WTC11 (cell line): ENCODE measurements around the gene MBNL1.

Experiments used
- CTCF ChIP-seq: fragments of 200-600 bp; IDR thresholded peaks from 2 replicates; pipeline ENCODE4 v1.8.0; 2022; ENCODE audit warnings: antibody characterized with exemption
- E2F4 ChIP-seq: sonication (generic); formaldehyde crosslinking; IDR thresholded peaks from 2 replicates; pipeline ENCODE4 v1.8.1; 2022; ENCODE audit warnings: low read depth, mild to moderate bottlenecking, moderate library complexity, missing genetic modification reagents, borderline replicate concordance
- FOXJ3 ChIP-seq: sonication (generic); formaldehyde crosslinking; IDR thresholded peaks from 2 replicates; pipeline ENCODE4 v1.9.0; 2021; ENCODE audit warnings: missing genetic modification reagents, mild to moderate bottlenecking, borderline replicate concordance
- GABPB1 ChIP-seq: sonication (generic); formaldehyde crosslinking; IDR thresholded peaks from 2 replicates; pipeline ENCODE4 v1.8.1; 2023; ENCODE audit warnings: mild to moderate bottlenecking, missing genetic modification reagents
- KAT7 ChIP-seq: sonication (generic); formaldehyde crosslinking; IDR thresholded peaks from 2 replicates; pipeline ENCODE4 v1.8.1; 2023; ENCODE audit warnings: missing genetic modification reagents, mild to moderate bottlenecking, borderline replicate concordance
- NR1H2 ChIP-seq: sonication (generic); formaldehyde crosslinking; IDR thresholded peaks from 2 replicates; pipeline ENCODE4 v1.9.0; 2021; ENCODE audit warnings: mild to moderate bottlenecking, moderate library complexity, missing genetic modification reagents
- SOX15 ChIP-seq: fragments of 250-450 bp; sonication (Bioruptor Pico); IDR thresholded peaks from 2 replicates; pipeline ENCODE4 v1.9.0; 2021; ENCODE audit warnings: mild to moderate bottlenecking
- TEAD4 ChIP-seq: sonication (generic); formaldehyde crosslinking; IDR thresholded peaks from 2 replicates; pipeline ENCODE4 v1.8.0; 2022; ENCODE audit warnings: mild to moderate bottlenecking, missing genetic modification reagents
- TF ChIP-seq, protein P1 (sequence below): sonication (generic); formaldehyde crosslinking; IDR thresholded peaks from 2 replicates; pipeline ENCODE4 v1.8.0; 2022; ENCODE audit warnings: mild to moderate bottlenecking, missing genetic modification reagents
- TF ChIP-seq, protein P2 (sequence below): sonication (generic); formaldehyde crosslinking; IDR thresholded peaks from 2 replicates; pipeline ENCODE4 v1.8.0; 2022; ENCODE audit warnings: mild to moderate bottlenecking, missing genetic modification reagents

DNA sequence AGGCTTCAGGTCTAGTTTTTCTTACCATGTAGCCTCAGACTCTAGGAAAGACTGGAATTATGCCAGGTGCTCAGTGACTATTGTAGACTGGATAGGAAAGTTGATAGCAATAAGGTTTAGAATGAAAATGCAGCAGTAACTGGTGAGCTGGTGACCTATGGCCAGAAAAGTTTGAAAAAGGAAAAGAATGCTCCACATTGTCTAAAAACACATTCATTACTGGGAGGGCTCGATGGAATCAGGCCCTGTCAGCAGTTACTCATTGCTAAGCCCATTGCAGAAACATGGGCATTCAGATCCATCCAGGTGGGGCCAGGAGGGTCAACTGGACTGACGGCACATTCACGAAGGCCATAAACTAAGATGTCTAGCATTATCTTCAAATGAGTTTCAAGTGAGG lies 8.7 kb upstream of the MBNL1 start:
- no peak for TF ChIP-seq NR1H2 (CRISPR knock-in tag)
- TF ChIP-seq KAT7 (CRISPR knock-in tag) = no peak
- no peak for TF ChIP-seq CTCF
- TF ChIP-seq, protein P1, sequence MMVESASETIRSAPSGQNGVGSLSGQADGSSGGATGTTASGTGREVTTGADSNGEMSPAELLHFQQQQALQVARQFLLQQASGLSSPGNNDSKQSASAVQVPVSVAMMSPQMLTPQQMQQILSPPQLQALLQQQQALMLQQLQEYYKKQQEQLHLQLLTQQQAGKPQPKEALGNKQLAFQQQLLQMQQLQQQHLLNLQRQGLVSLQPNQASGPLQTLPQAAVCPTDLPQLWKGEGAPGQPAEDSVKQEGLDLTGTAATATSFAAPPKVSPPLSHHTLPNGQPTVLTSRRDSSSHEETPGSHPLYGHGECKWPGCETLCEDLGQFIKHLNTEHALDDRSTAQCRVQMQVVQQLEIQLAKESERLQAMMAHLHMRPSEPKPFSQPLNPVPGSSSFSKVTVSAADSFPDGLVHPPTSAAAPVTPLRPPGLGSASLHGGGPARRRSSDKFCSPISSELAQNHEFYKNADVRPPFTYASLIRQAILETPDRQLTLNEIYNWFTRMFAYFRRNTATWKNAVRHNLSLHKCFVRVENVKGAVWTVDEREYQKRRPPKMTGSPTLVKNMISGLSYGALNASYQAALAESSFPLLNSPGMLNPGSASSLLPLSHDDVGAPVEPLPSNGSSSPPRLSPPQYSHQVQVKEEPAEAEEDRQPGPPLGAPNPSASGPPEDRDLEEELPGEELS (CRISPR knock-in tag) = no peak
- TF ChIP-seq, protein P2, sequence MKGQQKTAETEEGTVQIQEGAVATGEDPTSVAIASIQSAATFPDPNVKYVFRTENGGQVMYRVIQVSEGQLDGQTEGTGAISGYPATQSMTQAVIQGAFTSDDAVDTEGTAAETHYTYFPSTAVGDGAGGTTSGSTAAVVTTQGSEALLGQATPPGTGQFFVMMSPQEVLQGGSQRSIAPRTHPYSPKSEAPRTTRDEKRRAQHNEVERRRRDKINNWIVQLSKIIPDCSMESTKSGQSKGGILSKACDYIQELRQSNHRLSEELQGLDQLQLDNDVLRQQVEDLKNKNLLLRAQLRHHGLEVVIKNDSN (CRISPR knock-in tag) = no peak
- TF ChIP-seq TEAD4 (CRISPR knock-in tag) = no peak
- TF ChIP-seq FOXJ3 (CRISPR knock-in tag) = no peak
- no peak for TF ChIP-seq E2F4
- TF ChIP-seq GABPB1 (CRISPR knock-in tag) = no peak
- TF ChIP-seq SOX15 (CRISPR knock-in tag) = no peak
